A549 (cell line): ENCODE data around the gene RAPGEF5. TPM values are rescaled to one million over a fixed set of nuclear protein-coding genes. Genes with fewer than 3 reads are reported as not detected.

Experiments used
- ATAC-seq, 2 experiments: fragments of 200-7000 bp in 1 of 2; fragments of >200 bp in 1 of 2; cut with Nextera tagmentation in 1 of 2; cut with Tn5 transposase in 1 of 2; 3 replicates each; pipeline versions ENCODE4 v1.8.0 to v1.9.1; 2018 to 2020; ENCODE audit warnings: mild to moderate bottlenecking in 1 of 2, moderate library complexity in 1 of 2
- CTCF ChIA-PET: fragments of 300-600 bp; sonication (Branson Sonifier 250); formaldehyde crosslinking; extraction: SDS; loops from one replicate; lab custom pipeline; 2021; ENCODE audit warnings: antibody characterized with exemption, inconsistent platforms; lab: Yijun Ruan, JAX
- POLR2A ChIA-PET: fragments of 350-600 bp; formaldehyde crosslinking; extraction: SDS; loops from one replicate; lab custom pipeline; 2021; ENCODE audit warnings: antibody characterized with exemption, inconsistent platforms; lab: Yijun Ruan, JAX
- DNase-seq, 2 experiments: peaks; one replicate each; pipeline versions ENCODE4 v3.0.0 to v3.0.0-alpha.2; 2011 to 2016; ENCODE audit warnings: low read depth in 1 of 2, low spot score in 1 of 2
- FAIRE-seq: peaks from 2 replicates; lab custom pipeline; 2011; peaks lifted over from hg19 to GRCh38; lab: Jason Lieb, UNC
- H3K27ac ChIP-seq, 2 experiments: fragments of >200 bp; sonication (Bioruptor Twin); formaldehyde crosslinking; 3 replicates each; pipeline ENCODE4 v1.5.1; 2016 to 2017
- H3K4me1 ChIP-seq: fragments of >200 bp; sonication (Bioruptor Twin); formaldehyde crosslinking; 3 replicates; pipeline ENCODE4 v1.6.1; 2016
- H3K4me2 ChIP-seq: fragments of >200 bp; sonication (Bioruptor Twin); formaldehyde crosslinking; 3 replicates; pipeline ENCODE4 v1.6.1; 2016
- H3K4me3 ChIP-seq: fragments of >200 bp; sonication (Bioruptor Twin); formaldehyde crosslinking; 3 replicates; pipeline ENCODE4 v1.5.1; 2016
- H3K9me3 ChIP-seq: fragments of >200 bp; sonication (Bioruptor Twin); formaldehyde crosslinking; 3 replicates; pipeline ENCODE4 v1.6.1; 2016
- ATOH8 ChIP-seq: fragments of 250-450 bp; sonication (Bioruptor Pico); IDR thresholded peaks from 2 replicates; pipeline ENCODE4 v1.5.0; 2020; ENCODE audit warnings: low read depth, mild to moderate bottlenecking, moderate library complexity
- CBX2 ChIP-seq: fragments of 200-600 bp; sonication (generic); IDR thresholded peaks from 2 replicates; pipeline ENCODE4 v1.6.1; 2016; ENCODE audit warnings: low read depth, mild to moderate bottlenecking, borderline replicate concordance
- FOSL2 ChIP-seq, 2 experiments: fragments of 450-650 bp in 1 of 2; fragments of >200 bp in 1 of 2; sonication (Bioruptor Twin) in 1 of 2; formaldehyde crosslinking; IDR thresholded peaks; 2 replicates each; pipeline versions ENCODE4 v1.5.0 to v1.6.1; 2016 to 2020; ENCODE audit warnings: mild to moderate bottlenecking in 1 of 2, moderate library complexity in 1 of 2
- FOXS1 ChIP-seq: fragments of 250-450 bp; sonication (Bioruptor Pico); IDR thresholded peaks from 2 replicates; pipeline ENCODE4 v1.5.0; 2020; ENCODE audit warnings: mild to moderate bottlenecking, moderate library complexity
- HES2 ChIP-seq: fragments of >200 bp; sonication (Bioruptor Twin); formaldehyde crosslinking; IDR thresholded peaks from 2 replicates; pipeline ENCODE4 v1.6.1; 2016
- HOXB13 ChIP-seq: fragments of 250-450 bp; sonication (Bioruptor Pico); IDR thresholded peaks from 2 replicates; pipeline ENCODE4 v1.5.0; 2020; ENCODE audit warnings: low read depth, mild to moderate bottlenecking, moderate library complexity
- MAFK ChIP-seq: fragments of 450-650 bp; IDR thresholded peaks from 2 replicates; pipeline ENCODE4 v1.6.1; 2014; ENCODE audit not compliant: partially characterized antibody
- MYC ChIP-seq: IDR thresholded peaks from 2 replicates; pipeline ENCODE4 v1.6.1; 2012; ENCODE audit warnings: mild to moderate bottlenecking, inconsistent platforms, low read length, improper control_type of control experiment, borderline replicate concordance
- NFE2L2 ChIP-seq: fragments of 150-350 bp; conservative IDR thresholded peaks from 2 replicates; pipeline ENCODE4 v1.6.1; 2014; ENCODE audit warnings: low read length
- NPAS2 ChIP-seq: fragments of 250-450 bp; sonication (Bioruptor Pico); IDR thresholded peaks from 2 replicates; pipeline ENCODE4 v1.8.0; 2022; ENCODE audit warnings: mild to moderate bottlenecking, moderate library complexity, borderline replicate concordance
- NR3C1 ChIP-seq: fragments of >200 bp; sonication (Bioruptor Twin); formaldehyde crosslinking; IDR thresholded peaks from 3 replicates; pipeline ENCODE4 v1.6.1; 2017
- POLR2A ChIP-seq: IDR thresholded peaks from 2 replicates; pipeline ENCODE4 v1.6.1; 2012; ENCODE audit warnings: mild to moderate bottlenecking, low read length
- POLR2AphosphoS2 ChIP-seq: conservative IDR thresholded peaks from 2 replicates; pipeline ENCODE4 v1.6.1; 2012; ENCODE audit warnings: low read length, improper control_type of control experiment, inconsistent platforms
- REST ChIP-seq: fragments of 200-600 bp; sonication (generic); IDR thresholded peaks from 2 replicates; pipeline ENCODE4 v1.6.1; 2016; ENCODE audit warnings: antibody characterized with exemption, mild to moderate bottlenecking, moderate library complexity
- SMC3 ChIP-seq: fragments of >200 bp; sonication (Bioruptor Twin); formaldehyde crosslinking; IDR thresholded peaks from 3 replicates; pipeline ENCODE4 v1.6.1; 2018; ENCODE audit warnings: inconsistent platforms
- SREBF2 ChIP-seq: fragments of 450-650 bp; IDR thresholded peaks from 2 replicates; pipeline ENCODE4 v1.6.1; 2014; ENCODE audit warnings: mild to moderate bottlenecking, moderate library complexity
- TFCP2L1 ChIP-seq: fragments of 250-450 bp; sonication (Bioruptor Pico); IDR thresholded peaks from 2 replicates; pipeline ENCODE4 v1.5.0; 2021; ENCODE audit warnings: mild to moderate bottlenecking
- TP53 ChIP-seq: fragments of 250-450 bp; sonication (Bioruptor Pico); IDR thresholded peaks from 2 replicates; pipeline ENCODE4 v1.5.0; 2021; ENCODE audit warnings: mild to moderate bottlenecking, moderate library complexity
- ZC3H11A ChIP-seq: fragments of 450-650 bp; IDR thresholded peaks from 2 replicates; pipeline ENCODE4 v1.6.1; 2014; ENCODE audit warnings: antibody characterized with exemption, mild to moderate bottlenecking
- ZNF302 ChIP-seq: fragments of 250-450 bp; sonication (Bioruptor Pico); IDR thresholded peaks from 2 replicates; pipeline ENCODE4 v1.9.0; 2021; ENCODE audit warnings: inconsistent platforms, mild to moderate bottlenecking, moderate library complexity
- WGBS: methylation state at CpG from one replicate; pipeline ENCODE4 v1.1.6; 2017; ENCODE audit errors: missing lambda C conversion rate; 5-methylcytosine and 5-hydroxymethylcytosine counted together
- polyA plus RNA-seq, 4 experiments: library from polyadenylated mRNA; depleted of rRNA in 3 of 4; stranded (reverse); fragments of >200 nt; fragmentation: RNase III in 1 of 4; extraction: RNeasy Plus Mini Kit Qiagen cat#74134 plus additional on column Dnase treatment in 1 of 4; gene quantifications; 2 replicates in 3 of 4; 3 replicates in 1 of 4; pipeline ENCODE4 v1.2.3, GENCODE V29; 2011 to 2017
- TF ChIP-seq, protein P1 (sequence below): fragments of 450-650 bp; IDR thresholded peaks from 2 replicates; pipeline ENCODE4 v1.6.1; 2014; ENCODE audit warnings: antibody characterized with exemption

RAPGEF5 gene
- polyA plus RNA-seq, 2 of the 4 experiments (the other 2 are of a cell fraction) = 0.03 to 0.14 TPM

DNA sequence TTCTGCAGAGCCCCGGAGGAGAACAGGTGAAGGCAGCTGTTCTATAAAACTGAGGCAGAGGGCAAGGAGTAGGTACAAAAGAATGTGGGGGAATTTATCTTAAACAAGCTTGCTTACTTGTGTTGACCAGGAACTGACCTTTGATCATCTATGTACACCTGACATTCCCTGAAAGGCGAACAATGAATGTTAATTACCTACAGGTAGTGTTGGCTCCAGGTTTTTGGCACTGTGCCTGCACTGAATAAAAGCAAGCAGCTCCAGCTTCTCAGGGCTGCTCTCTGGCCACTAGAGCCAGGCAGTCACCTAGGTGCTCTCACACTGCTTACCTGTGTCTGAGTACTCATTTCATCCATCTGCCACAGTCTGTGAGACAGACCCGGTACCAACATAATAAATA, 87.0 kb downstream of the RAPGEF5 start:
- ChIA-PET CTCF (no interaction called here), POLR2A (no interaction called here)
- 23% methylated on average over 3 of the region's 3 CpGs for WGBS
- H3K27ac ChIP-seq = no peak overlapping the region
- FAIRE-seq (no peak), DNase-seq (no peak), ATAC-seq (no peak)
- no peaks in the 10 kb centered on the region for H3K9me3 ChIP-seq
- no peak for TF ChIP-seq POLR2AphosphoS2
- no peak for TF ChIP-seq ZC3H11A
- TF ChIP-seq HOXB13 (CRISPR knock-in tag) = no peak
- TF ChIP-seq FOSL2 (IDR thresholded peaks at IDR 0.05) = no peak
- no peak for TF ChIP-seq FOSL2 (CRISPR knock-in tag; IDR thresholded peaks at IDR 0.05)
- no peak for TF ChIP-seq POLR2A
- TF ChIP-seq FOXS1 (CRISPR knock-in tag) = no peak
- TF ChIP-seq SREBF2 = no peak
- TF ChIP-seq REST = no peak
- TF ChIP-seq TFCP2L1 = no peak
- TF ChIP-seq NR3C1 = no peak
- no peak for TF ChIP-seq MYC
- H3K4me1 ChIP-seq = no peaks in the 10 kb centered on the region
- no peak overlapping the region for H3K4me3 ChIP-seq
- no peak overlapping the region for H3K4me2 ChIP-seq

DNA sequence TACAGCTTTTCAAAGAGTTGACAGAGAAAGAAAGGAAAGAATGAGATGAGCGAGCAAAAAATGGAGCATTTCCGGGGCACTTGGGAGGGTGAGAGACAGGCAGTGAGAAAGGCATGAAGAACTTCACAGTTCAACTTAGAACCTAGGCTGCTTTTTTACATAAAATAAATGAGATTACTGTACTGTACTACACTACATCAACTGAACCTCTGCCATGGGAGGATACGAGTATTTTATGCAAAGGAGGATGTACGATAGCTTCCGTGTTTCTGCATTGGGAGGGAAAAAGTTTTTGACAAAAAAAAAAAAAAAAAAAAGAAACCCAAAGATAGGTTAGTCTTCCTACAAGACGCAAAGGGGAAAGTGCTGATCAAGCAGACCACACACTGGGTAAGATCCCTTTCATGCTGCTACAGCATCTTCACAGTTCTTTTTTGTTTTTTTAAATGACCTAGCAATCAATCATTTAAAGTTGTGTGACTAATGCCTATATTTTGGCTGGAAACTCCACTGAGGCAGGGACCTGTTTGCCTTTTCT, 88.0 kb downstream of the RAPGEF5 start:
- 43% methylated on average over 6 of the region's 6 CpGs for WGBS
- POLR2A ChIA-PET = no interaction called here
- H3K4me3 ChIP-seq = no peak overlapping the region

More for the DNA sequence above, 88.0 kb downstream of the RAPGEF5 start:
- no peak for DNase-seq
- no peaks in the 10 kb centered on the region for H3K4me1 ChIP-seq
- no peak for TF ChIP-seq ATOH8
- TF ChIP-seq TP53 = no peak
- no peak for TF ChIP-seq HES2
- TF ChIP-seq ZNF302 (CRISPR knock-in tag) = no peak
- TF ChIP-seq SMC3 = no peak
- TF ChIP-seq, protein P1, sequence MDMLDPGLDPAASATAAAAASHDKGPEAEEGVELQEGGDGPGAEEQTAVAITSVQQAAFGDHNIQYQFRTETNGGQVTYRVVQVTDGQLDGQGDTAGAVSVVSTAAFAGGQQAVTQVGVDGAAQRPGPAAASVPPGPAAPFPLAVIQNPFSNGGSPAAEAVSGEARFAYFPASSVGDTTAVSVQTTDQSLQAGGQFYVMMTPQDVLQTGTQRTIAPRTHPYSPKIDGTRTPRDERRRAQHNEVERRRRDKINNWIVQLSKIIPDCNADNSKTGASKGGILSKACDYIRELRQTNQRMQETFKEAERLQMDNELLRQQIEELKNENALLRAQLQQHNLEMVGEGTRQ = no peak
- no peak for TF ChIP-seq NFE2L2
- no peak for TF ChIP-seq ZC3H11A
- no peak for TF ChIP-seq MAFK
- TF ChIP-seq NPAS2 (CRISPR knock-in tag) = no peak
- no peak for TF ChIP-seq CBX2
- no peaks in the 10 kb centered on the region for H3K9me3 ChIP-seq
- H3K4me2 ChIP-seq = no peak overlapping the region
- CTCF ChIA-PET = no interaction called here
- no peak overlapping the region for H3K27ac ChIP-seq
- no peak for FAIRE-seq
- no peak for ATAC-seq
